HG03342 (cell line): ENCODE data around the gene SLC25A47.

Experiments
- ATAC-seq: cut with Tn5 transposase; IDR thresholded peaks from one replicate; pipeline ENCODE4 v1.9.1; 2021; ENCODE audit warnings: mild to moderate bottlenecking, moderate library complexity; ENCODE audit not compliant: unreplicated experiment

The SLC25A47 gene

GRCh38 chr14:100374876-100375265 lies 51.7 kb downstream of the SLC25A47 start:
- ATAC-seq = no peak

DNA sequence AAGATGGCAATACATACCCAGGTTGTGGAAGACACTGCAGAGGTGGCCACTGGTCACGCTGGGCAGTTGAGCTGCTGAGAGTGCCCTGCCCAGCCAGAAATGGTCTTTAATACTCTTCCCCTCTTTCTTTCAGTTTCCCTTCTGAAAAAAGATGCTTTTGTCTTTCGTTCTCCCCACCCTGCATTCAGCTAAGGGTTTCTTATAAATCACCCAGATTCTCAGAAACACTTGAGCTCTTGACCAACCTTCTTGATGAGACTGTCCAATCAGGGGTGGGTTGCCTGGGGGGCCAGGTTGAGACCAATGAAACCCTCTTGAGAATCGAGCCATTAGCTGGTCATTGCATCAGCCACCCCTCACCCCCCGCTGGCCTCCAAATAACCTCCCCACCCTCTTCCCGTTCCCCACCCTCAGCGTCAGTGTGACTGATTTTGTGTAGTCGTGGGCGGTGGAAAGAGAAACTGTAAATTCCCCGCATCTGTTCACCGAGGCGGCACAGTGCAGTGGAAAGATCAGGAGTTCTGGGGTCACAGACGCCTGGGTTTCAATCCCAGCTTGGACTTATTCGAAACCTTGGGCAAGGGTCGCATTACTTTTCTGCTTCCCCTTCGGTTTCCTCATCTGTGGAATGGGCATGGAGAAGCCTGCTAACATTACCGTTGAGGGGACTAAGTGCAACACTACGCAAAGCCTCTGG lies 52.3 kb downstream of the SLC25A47 start:
- peak; percentile 27 for ATAC-seq

- ATAC-seq = peak; percentile 81
These were observed 53.0 kb downstream of the SLC25A47 start, which contains the start of gene WDR25 for GRCh38 chr14:100375963-100376735. TSS of gene WDR25 (plus strand) at chr14:100376485.

DNA sequence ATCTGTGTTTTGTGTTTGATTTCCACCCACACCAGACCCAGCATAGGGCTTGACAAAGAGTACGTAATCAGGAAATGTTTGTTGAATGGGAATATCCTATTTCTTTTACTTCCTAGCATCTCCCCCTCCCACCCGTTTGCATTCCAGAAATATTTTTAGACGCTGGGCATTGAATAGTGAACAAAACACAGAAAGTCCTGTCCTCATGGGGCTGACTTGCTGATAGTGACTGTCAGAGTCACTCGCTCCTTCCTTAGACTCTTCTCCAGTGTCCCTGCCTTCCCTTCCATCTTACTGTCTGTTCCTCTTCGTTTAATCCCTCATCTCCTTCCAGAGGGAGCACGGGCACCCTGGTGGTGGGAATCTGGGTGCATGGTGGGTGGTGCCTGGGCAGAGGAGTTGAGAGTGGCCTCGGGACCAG lies 53.6 kb downstream of the SLC25A47 start:
- ATAC-seq = no peak
